Astrocyte (in vitro differentiated cells and primary cell): ENCODE results near the gene PPP2R5C. TPM values are rescaled to one million over a fixed set of nuclear protein-coding genes. Genes with fewer than 3 reads are reported as not detected.

Experiments
- DNase-seq: peaks from one replicate; pipeline ENCODE4 v3.0.0-alpha.2; 2010; ENCODE audit warnings: low read depth
- FAIRE-seq: peaks from 2 replicates; lab custom pipeline; 2011; peaks lifted over from hg19 to GRCh38; lab: Jason Lieb, UNC
- H2AFZ ChIP-seq: 2 replicates; pipeline ENCODE4 v1.6.0; 2012; ENCODE audit warnings: low read depth, low read length, inconsistent platforms
- H3K27ac ChIP-seq: 2 replicates; pipeline ENCODE4 v1.5.1; 2011; ENCODE audit warnings: low read depth, low read length, inconsistent platforms
- H3K27me3 ChIP-seq: 2 replicates; pipeline ENCODE4 v1.6.0; 2011; ENCODE audit warnings: low read length, inconsistent platforms; ENCODE audit not compliant: insufficient read depth
- H3K36me3 ChIP-seq: 2 replicates; pipeline ENCODE4 v1.5.1; 2011; ENCODE audit warnings: low read length, inconsistent platforms; ENCODE audit not compliant: insufficient read depth
- H3K4me1 ChIP-seq: 2 replicates; pipeline ENCODE4 v1.5.1; 2011; ENCODE audit warnings: low read length, inconsistent platforms; ENCODE audit not compliant: insufficient read depth
- H3K4me2 ChIP-seq: 2 replicates; pipeline ENCODE4 v1.6.0; 2012; ENCODE audit warnings: low read length, inconsistent platforms
- H3K4me3 ChIP-seq: 2 replicates; pipeline ENCODE4 v1.5.1; 2011; ENCODE audit warnings: low read depth, mild to moderate bottlenecking, low read length, inconsistent platforms; ENCODE audit not compliant: insufficient read depth
- H3K79me2 ChIP-seq: 2 replicates; pipeline ENCODE4 v1.6.0; 2012; ENCODE audit warnings: mild to moderate bottlenecking, low read length, inconsistent platforms; ENCODE audit not compliant: insufficient read depth
- H3K9ac ChIP-seq: 2 replicates; pipeline ENCODE4 v1.6.0; 2012; ENCODE audit warnings: mild to moderate bottlenecking, low read length, inconsistent platforms
- H3K9me3 ChIP-seq: 2 replicates; pipeline ENCODE4 v1.5.1; 2012; ENCODE audit warnings: low read depth, mild to moderate bottlenecking, low read length, inconsistent platforms; ENCODE audit not compliant: insufficient read depth
- H4K20me1 ChIP-seq: 2 replicates; pipeline ENCODE4 v1.6.0; 2012; ENCODE audit warnings: low read length, inconsistent platforms; ENCODE audit not compliant: insufficient read depth
- H3K27ac Mint-ChIP-seq: one replicate; pipeline ENCODE4 v1.8.0; 2021; ENCODE audit warnings: mild to moderate bottlenecking, mixed read lengths; ENCODE audit not compliant: unreplicated experiment
- H3K27me3 Mint-ChIP-seq: one replicate; pipeline ENCODE4 v1.8.0; 2021; ENCODE audit warnings: low read depth, mixed read lengths; ENCODE audit not compliant: unreplicated experiment
- H3K36me3 Mint-ChIP-seq: one replicate; pipeline ENCODE4 v1.8.0; 2021; ENCODE audit warnings: low read depth, mixed read lengths; ENCODE audit not compliant: unreplicated experiment
- H3K4me1 Mint-ChIP-seq: one replicate; pipeline ENCODE4 v1.8.0; 2021; ENCODE audit warnings: low read depth, mixed read lengths; ENCODE audit not compliant: unreplicated experiment
- H3K4me3 Mint-ChIP-seq: one replicate; pipeline ENCODE4 v1.8.0; 2021; ENCODE audit warnings: mild to moderate bottlenecking, moderate library complexity, mixed read lengths; ENCODE audit not compliant: unreplicated experiment
- H3K9me3 Mint-ChIP-seq: one replicate; pipeline ENCODE4 v1.8.0; 2021; ENCODE audit warnings: mild to moderate bottlenecking, mixed read lengths; ENCODE audit not compliant: unreplicated experiment
- CTCF ChIP-seq: IDR thresholded peaks from 2 replicates; pipeline ENCODE4 v1.5.1; 2011; ENCODE audit warnings: low read depth, mild to moderate bottlenecking, inconsistent platforms, low read length, moderate library complexity; ENCODE audit not compliant: insufficient read depth
- EZH2 ChIP-seq: IDR thresholded peaks from 2 replicates; pipeline ENCODE4 v1.6.1; 2012; ENCODE audit warnings: mild to moderate bottlenecking, low read length, inconsistent platforms; ENCODE audit not compliant: insufficient read depth
- total RNA-seq: library from RNA; stranded (reverse); gene quantifications from 2 replicates; pipeline ENCODE4 v1.2.1, GENCODE V29; 2021

PPP2R5C gene
- total RNA-seq, 1 donor from 2014 or later = 102 TPM

- Mint-ChIP-seq H3K36me3 (peaks cover 11% of the 10 kb centered on the region), H3K4me3 (no peak overlapping the region), H3K27ac (no peak overlapping the region), H3K27me3 (no peaks in the 10 kb centered on the region), H3K9me3 (no peaks in the 10 kb centered on the region), H3K4me1 (no peaks in the 10 kb centered on the region)
- TF ChIP-seq CTCF (no peak), EZH2 (no peak)
- no peaks in the 10 kb centered on the region for H3K9me3 ChIP-seq
- no peaks in the 10 kb centered on the region for H3K79me2 ChIP-seq
- no peak overlapping the region for H3K4me3 ChIP-seq
- no peak overlapping the region for H3K9ac ChIP-seq
- H3K4me2 ChIP-seq = no peak overlapping the region
- DNase-seq = no peak
- FAIRE-seq = no peak
- no peak overlapping the region for H2AFZ ChIP-seq
- no peaks in the 10 kb centered on the region for H3K4me1 ChIP-seq
- peaks cover 4% of the 10 kb centered on the region for H3K36me3 ChIP-seq
- no peak overlapping the region for H3K27ac ChIP-seq
- peaks cover 12% of the 10 kb centered on the region for H4K20me1 ChIP-seq
- H3K27me3 ChIP-seq = no peaks in the 10 kb centered on the region
Measured at GRCh38 chr14:101767618-101768362, 6.3 kb downstream of the PPP2R5C start.

GRCh38 chr14:101770183-101770582 is 8.7 kb downstream of the PPP2R5C start:
- Histone ChIP-seq H3K27ac (no peak overlapping the region), H3K27me3 (no peaks in the 10 kb centered on the region), H3K9ac (no peak overlapping the region), H2AFZ (no peak overlapping the region), H3K4me2 (no peak overlapping the region), H3K4me1 (no peaks in the 10 kb centered on the region), H3K9me3 (no peaks in the 10 kb centered on the region), H3K79me2 (no peaks in the 10 kb centered on the region), H3K4me3 (no peak overlapping the region), H4K20me1 (peaks cover 31% of the 10 kb centered on the region), H3K36me3 (peaks cover 4% of the 10 kb centered on the region)
- no peak for FAIRE-seq
- Mint-ChIP-seq H3K4me1 (no peaks in the 10 kb centered on the region), H3K9me3 (no peaks in the 10 kb centered on the region), H3K36me3 (peaks cover 4% of the 10 kb centered on the region), H3K27ac (no peak overlapping the region), H3K4me3 (no peak overlapping the region), H3K27me3 (no peaks in the 10 kb centered on the region)
- no peak for DNase-seq
- TF ChIP-seq CTCF (no peak), EZH2 (no peak)

- H3K9me3 Mint-ChIP-seq = no peaks in the 10 kb centered on the region
- H4K20me1 ChIP-seq = peaks cover 30% of the 10 kb centered on the region
- no peaks in the 10 kb centered on the region for H3K36me3 ChIP-seq
- H3K27me3 Mint-ChIP-seq = no peaks in the 10 kb centered on the region
- FAIRE-seq = no peak
- H3K4me1 ChIP-seq = no peaks in the 10 kb centered on the region
- no peak overlapping the region for H3K27ac ChIP-seq
- no peak overlapping the region for H3K9ac ChIP-seq
- H3K4me3 Mint-ChIP-seq = no peak overlapping the region
- TF ChIP-seq CTCF = no peak
- TF ChIP-seq EZH2 = no peak
- no peak overlapping the region for H2AFZ ChIP-seq
- no peaks in the 10 kb centered on the region for H3K4me1 Mint-ChIP-seq
- H3K27ac Mint-ChIP-seq = no peak overlapping the region
- no peaks in the 10 kb centered on the region for H3K79me2 ChIP-seq
- no peak overlapping the region for H3K4me3 ChIP-seq
- no peak for DNase-seq
- peaks cover 2% of the 10 kb centered on the region for H3K27me3 ChIP-seq
- no peaks in the 10 kb centered on the region for H3K9me3 ChIP-seq
- peaks cover 9% of the 10 kb centered on the region for H3K36me3 Mint-ChIP-seq
- no peak overlapping the region for H3K4me2 ChIP-seq
Measured at GRCh38 chr14:101772770-101773169, 11.3 kb downstream of the PPP2R5C start.
